GM21367 (cell line): Measurements from ENCODE around the gene PARP4.
"Not testable (repeated sequence)": the region's sequence is repeated elsewhere in the genome, so short reads cannot be mapped to it uniquely, and the experiment has no call there.

Experiments
- ATAC-seq: cut with Tn5 transposase; IDR thresholded peaks from one replicate; pipeline ENCODE4 v1.9.1; 2021; ENCODE audit not compliant: unreplicated experiment

The PARP4 gene

DNA sequence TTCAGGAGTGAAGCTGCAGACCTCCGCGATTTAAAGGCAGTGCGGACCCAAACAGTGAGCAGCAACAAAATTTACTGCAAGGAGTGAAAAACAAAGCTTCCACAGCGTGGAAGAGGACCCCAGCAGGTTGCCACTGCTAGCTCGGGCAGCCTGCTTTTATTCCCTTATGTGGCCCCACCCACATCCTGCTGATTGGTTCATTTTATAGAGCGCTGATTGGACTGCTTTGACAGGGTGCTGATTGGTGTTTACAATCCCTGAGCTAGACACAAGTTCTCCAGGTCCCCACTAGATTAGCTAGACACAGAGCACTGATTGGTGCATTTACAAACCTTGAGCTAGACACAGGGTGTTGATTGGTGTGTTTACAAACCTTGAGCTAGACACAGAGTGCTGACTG, 6.3 kb downstream of the PARP4 start:
- not testable (repeated sequence) for ATAC-seq

- ATAC-seq = no peak
Observed at GRCh38 chr13:24505756-24506155, 6.8 kb downstream of the PARP4 start.

DNA sequence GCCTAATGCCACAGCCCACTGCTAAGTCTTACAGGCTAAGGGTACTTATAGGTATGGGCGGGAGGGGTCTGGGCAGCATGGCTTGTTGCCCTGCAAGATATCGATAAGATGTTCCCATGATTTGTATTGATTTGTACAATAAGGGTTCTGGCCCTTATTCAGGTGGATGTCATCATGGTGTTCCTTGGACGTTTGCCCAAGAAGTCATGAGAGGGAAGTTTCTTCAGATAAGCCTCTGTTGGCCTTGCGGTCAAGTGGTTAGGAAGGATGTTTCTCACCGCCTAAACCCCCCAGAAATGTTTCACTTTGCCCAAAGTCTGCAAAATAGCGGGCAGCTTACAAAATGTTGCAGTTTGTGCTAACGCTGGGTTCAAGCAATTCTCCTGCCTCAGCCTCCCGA, 7.3 kb downstream of the PARP4 start:
- no peak for ATAC-seq

GRCh38 chr13:24503379-24503696, 9.2 kb downstream of the PARP4 start:
- no peak for ATAC-seq

GRCh38 chr13:24502533-24503378, 9.8 kb downstream of the PARP4 start:
- ATAC-seq = no peak

GRCh38 chr13:24500977-24501376, 11.6 kb downstream of the PARP4 start:
- ATAC-seq = no peak

DNA sequence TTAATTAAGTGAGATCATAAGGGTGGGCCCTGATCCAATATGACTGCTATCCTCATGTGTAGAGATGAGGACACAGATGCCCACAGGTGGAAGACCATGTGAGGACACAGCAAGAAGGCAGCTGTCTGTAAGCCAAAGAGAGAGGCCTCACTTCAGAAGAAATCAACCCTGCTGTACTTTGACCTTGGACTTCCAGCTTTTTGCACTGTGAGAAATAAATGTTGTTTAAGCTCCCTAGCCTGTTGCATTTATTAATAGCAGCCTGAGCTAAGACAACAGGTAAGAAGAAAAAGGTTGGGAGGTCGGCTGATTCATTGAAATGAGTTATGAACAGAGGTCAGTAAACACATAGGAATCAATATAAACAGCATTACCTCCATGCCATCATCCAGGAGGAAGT, 14.8 kb downstream of the PARP4 start:
- no peak for ATAC-seq

DNA sequence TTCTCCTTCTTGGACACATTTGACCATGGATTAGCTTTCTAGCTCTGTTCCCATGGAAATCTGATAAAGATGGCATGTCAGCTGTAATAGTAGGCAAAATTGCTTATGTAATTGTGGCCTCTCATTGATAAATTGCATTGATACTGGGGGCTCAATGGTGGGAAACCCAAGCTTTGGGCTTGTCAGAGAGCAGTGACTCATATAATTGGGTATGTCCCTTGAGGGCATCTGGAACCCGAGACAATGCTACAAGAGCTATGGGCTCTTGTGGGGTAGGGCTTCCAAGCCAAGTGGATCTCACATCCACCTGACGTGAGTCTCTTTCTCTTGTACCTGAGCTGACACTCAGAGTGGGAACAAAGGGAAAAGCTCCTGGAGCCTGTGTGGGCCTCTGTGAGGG, 16.3 kb downstream of the PARP4 start:
- not testable (repeated sequence) for ATAC-seq

- no peak for ATAC-seq
Observed at GRCh38 chr13:24495151-24495729, 17.3 kb downstream of the PARP4 start.

DNA sequence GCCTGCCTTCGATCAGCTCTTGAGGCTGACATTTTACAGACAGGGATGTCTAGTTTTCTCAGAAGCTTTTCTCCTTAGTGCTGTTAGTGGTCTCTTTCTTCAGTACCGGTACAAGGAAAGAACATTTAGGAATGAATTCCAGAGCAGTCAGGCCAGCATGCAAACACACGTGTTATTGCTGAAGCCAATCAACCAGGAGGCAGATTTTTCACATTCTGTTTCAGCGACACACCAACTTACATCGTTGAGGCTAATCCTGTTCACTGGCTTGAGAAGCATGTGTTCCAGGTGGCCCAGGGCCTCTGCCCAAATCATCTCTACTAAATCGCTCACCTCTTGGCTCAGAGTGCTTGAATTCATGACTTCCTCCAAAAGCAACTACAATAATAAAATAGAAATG, 19.2 kb downstream of the PARP4 start:
- ATAC-seq = no peak

DNA sequence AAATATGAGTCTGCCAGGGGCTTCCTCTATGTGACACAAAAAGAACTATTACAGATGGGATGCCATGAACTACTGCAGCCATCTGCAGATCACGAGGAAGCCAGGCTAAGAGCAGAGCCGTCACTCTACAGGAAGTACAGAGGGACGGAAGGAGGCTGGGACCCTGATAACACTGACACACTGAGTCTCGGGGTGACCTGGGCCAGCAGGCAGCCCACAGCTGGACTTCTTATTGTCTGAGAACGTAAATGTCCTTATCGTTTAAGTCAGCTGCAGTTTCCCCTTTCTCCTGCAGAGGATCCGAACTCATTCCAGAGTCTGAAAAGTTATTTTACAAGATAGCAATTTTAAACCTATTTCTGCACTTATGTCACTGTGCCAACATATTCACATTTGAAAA, 20.7 kb downstream of the PARP4 start:
- no peak for ATAC-seq

- no peak for ATAC-seq
Observed at GRCh38 chr13:24489721-24490120, 22.9 kb downstream of the PARP4 start.

DNA sequence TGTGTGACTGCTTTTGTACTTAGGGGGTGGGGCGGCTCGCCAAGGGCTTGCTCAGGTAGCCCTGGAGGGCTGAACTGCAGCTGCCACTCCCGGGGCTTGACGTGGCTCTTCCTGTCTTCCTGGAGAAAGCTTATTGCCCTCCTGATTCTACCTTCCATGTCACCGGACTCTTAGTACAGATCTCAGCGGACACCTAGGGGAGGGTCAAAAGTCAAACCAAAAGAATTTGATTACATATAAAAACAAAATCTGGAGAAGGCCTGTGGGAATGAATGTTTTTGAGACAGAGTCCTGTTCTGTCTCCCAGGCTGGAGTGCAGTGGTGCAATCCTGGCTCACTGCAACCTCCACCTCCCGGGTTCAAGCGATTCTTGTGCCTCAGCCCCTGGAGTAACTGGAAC, 24.5 kb downstream of the PARP4 start:
- ATAC-seq = not testable (repeated sequence)

- not testable (repeated sequence) for ATAC-seq
Observed at GRCh38 chr13:24486017-24486657, 26.4 kb downstream of the PARP4 start.

DNA sequence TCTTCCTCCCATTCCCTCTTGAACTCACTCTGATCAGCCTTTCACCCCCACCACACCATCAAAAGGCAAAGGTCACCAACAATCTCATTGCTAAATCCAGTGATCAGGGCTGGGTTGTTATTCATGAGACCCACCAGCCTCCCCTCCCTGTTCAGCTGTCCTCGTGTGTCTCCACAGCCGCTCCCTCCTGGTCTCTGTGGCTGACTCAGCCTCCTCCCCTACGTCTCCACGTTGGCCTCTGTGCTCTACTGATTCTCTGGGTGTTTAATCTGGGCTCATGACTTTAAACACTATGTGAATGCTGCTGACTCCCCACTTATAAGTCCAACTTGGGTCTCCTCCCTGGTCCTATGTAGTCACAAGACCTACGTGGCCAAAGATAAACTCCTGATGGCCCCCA, 38.9 kb downstream of the PARP4 start:
- no peak for ATAC-seq

DNA sequence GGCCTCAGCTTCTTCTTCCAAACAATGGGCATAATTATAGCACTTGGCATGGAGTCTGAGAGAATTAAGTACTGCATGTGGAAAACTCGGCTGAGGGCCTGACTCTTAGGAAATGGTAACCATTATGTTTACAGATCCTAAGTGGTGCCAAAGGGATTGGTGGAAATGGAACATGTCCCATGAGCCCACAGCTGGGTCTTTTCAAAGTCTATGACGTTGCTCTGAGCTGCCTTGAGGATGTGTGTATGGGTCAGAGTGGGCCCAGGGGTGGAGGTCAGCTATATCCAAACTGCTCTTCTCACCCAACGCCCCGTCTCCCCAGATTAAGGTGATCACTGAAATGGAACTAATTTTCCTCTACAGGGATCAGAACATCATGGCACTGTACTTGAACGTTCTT, 40.4 kb downstream of the PARP4 start:
- not testable (repeated sequence) for ATAC-seq

DNA sequence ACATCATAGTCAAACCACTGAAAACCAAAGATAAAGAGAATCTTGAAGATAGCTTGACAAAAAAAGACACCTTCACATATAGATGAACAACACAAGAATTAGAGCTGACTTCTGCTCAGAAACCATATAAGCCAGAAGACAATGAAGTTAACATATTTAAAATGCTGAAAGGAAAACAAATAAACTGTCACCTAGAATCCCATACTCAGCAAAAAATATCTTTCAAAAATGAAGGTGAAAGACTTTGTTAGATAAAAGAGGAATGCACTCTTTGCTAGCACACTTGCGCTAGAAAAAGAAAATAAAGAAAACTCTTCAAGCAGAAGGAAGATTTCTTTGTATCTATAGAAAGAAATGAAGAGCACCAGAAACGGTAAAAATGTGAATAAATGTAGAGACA, 49.5 kb downstream of the PARP4 start:
- ATAC-seq = no peak

- no peak for ATAC-seq
Observed at GRCh38 chr13:24460256-24460655, 52.3 kb downstream of the PARP4 start.

DNA sequence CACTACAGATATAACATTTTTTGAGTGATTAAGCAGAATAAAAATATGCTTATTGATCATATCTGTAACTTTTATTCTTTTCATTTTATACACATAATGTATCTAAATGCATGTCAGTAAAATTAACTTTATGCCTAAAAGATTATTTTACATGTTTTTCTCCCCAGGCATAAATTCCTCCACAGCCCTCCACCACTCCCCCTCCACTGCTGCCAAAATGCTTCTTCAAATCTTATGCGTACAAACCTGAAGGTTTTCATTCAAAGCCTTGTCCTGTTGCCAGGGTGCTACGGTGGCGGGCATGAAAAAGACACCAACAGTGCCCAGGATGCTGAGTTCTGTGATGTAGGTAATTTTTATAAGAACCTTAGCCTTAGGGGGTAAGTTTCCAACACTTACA, 52.9 kb downstream of the PARP4 start:
- no peak for ATAC-seq

GRCh38 chr13:24459234-24459633, 53.3 kb downstream of the PARP4 start:
- no peak for ATAC-seq

- no peak for ATAC-seq
Observed at GRCh38 chr13:24458736-24459135, 53.8 kb downstream of the PARP4 start.

DNA sequence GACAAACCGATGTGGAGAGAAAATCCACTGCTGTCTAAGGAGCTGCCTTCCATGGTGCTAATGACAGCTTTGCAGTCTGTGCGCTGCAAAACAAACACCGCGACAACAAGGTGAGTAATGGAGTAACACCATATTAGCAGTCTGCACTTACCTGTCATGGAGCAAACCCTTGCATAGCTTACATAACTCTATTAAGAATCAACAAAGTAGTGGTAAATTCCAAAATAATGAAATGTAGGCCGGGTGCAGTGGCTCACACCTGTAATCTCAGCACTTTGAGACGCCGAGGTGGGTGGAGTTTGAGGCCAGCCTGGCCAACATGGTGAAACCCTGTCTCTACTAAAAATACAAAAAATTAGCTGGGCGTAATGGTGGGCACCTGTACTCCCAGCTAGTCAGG, 56.2 kb downstream of the PARP4 start:
- no peak for ATAC-seq
